Subcutaneous abdominal adipose tissue (tissue), 5 donors: ENCODE data around the gene EXOC7.
"Not testable (repeated sequence)": the region's sequence is repeated elsewhere in the genome, so short reads cannot be mapped to it uniquely, and the experiment has no call there.

Experiments
- H3K27ac ChIP-seq: one replicate; pipeline ENCODE4 v1.7.0; 2013; ENCODE audit warnings: low read depth, mild to moderate bottlenecking, inconsistent platforms, low read length, moderate library complexity
- H3K27me3 ChIP-seq, 5 donors: one replicate each; pipeline ENCODE4 v1.7.0; 2013; ENCODE audit warnings: low read length in 5 of 5, inconsistent platforms in 1 of 5; ENCODE audit not compliant: control insufficient read depth in 5 of 5, insufficient read depth in 4 of 5
- H3K36me3 ChIP-seq, 5 donors: one replicate each; pipeline ENCODE4 v1.7.0; 2013; ENCODE audit warnings: low read length in 5 of 5; ENCODE audit not compliant: control insufficient read depth in 5 of 5, insufficient read depth in 5 of 5
- H3K4me1 ChIP-seq, 5 donors: one replicate each; pipeline ENCODE4 v1.7.0; 2013; ENCODE audit warnings: low read length in 5 of 5, mild to moderate bottlenecking in 3 of 5, moderate library complexity in 1 of 5; ENCODE audit not compliant: control insufficient read depth in 5 of 5, insufficient read depth in 5 of 5
- H3K4me3 ChIP-seq, 5 donors: one replicate each; pipeline ENCODE4 v1.7.0; 2013; ENCODE audit warnings: low read length in 5 of 5, low read depth in 1 of 5
- H3K9ac ChIP-seq, 5 donors: one replicate each; pipeline ENCODE4 v1.7.0; 2013; ENCODE audit warnings: low read length in 5 of 5, mild to moderate bottlenecking in 4 of 5, moderate library complexity in 3 of 5
- H3K9me3 ChIP-seq, 5 donors: one replicate each; pipeline ENCODE4 v1.7.0; 2013; ENCODE audit warnings: low read length in 5 of 5; ENCODE audit not compliant: control insufficient read depth in 5 of 5
- donor health status: healthy.
- donor health status: healthy.
- donor health status: healthy.
- donor health status: healthy.
- donor health status: healthy.

The EXOC7 gene

GRCh38 chr17:76081295-76082210 lies 22.0 kb downstream of the EXOC7 start:
- H3K27me3 ChIP-seq, result peaks cover 20 to 36% (median 32%) of the 10 kb centered on the region in 5 donors
- H3K36me3 ChIP-seq, result peaks cover 3 to 43% (median 40%) of the 10 kb centered on the region in 5 donors
- H3K9me3 ChIP-seq, result no peaks in the 10 kb centered on the region
- no peak overlapping the region for H3K4me3 ChIP-seq
- peaks cover 0 to 18% (median 7%) of the 10 kb centered on the region in 5 donors for H3K4me1 ChIP-seq
- H3K27ac ChIP-seq, result no peak overlapping the region
- H3K9ac ChIP-seq, result no peak overlapping the region

GRCh38 chr17:76080768-76081287 lies 22.8 kb downstream of the EXOC7 start:
- H3K9ac ChIP-seq, result no peak overlapping the region
- H3K27ac ChIP-seq, result no peak overlapping the region
- no peaks in the 10 kb centered on the region for H3K9me3 ChIP-seq
- H3K4me1 ChIP-seq, result peaks cover 0 to 25% (median 14%) of the 10 kb centered on the region in 5 donors
- H3K4me3 ChIP-seq, result no peak overlapping the region
- H3K36me3 ChIP-seq, result peaks cover 3 to 36% (median 33%) of the 10 kb centered on the region in 5 donors
- peaks cover 27 to 43% (median 39%) of the 10 kb centered on the region in 5 donors for H3K27me3 ChIP-seq

- Histone ChIP-seq H3K27me3 (peaks cover 34 to 50% (median 46%) of the 10 kb centered on the region in 5 donors), H3K4me1 (peaks cover 0 to 31% (median 21%) of the 10 kb centered on the region in 5 donors), H3K9ac (no peak overlapping the region), H3K4me3 (no peak overlapping the region), H3K36me3 (peaks cover 3 to 29% (median 27%) of the 10 kb centered on the region in 5 donors), H3K9me3 (no peaks in the 10 kb centered on the region), H3K27ac (no peak overlapping the region)
Observed at GRCh38 chr17:76079956-76080767, 23.4 kb downstream of the EXOC7 start.

GRCh38 chr17:76079535-76079955 lies 24.0 kb downstream of the EXOC7 start:
- Histone ChIP-seq H3K4me3 (no peak overlapping the region), H3K4me1 (peaks cover 0 to 38% (median 27%) of the 10 kb centered on the region in 5 donors), H3K9me3 (no peaks in the 10 kb centered on the region), H3K27ac (no peak overlapping the region), H3K27me3 (peaks cover 40 to 56% (median 51%) of the 10 kb centered on the region in 5 donors), H3K9ac (no peak overlapping the region), H3K36me3 (peaks cover under 1 to 23% (median 20%) of the 10 kb centered on the region in 5 donors)

GRCh38 chr17:76078860-76079534 lies 24.6 kb downstream of the EXOC7 start, which contains the start of gene ZACN:
Gene ZACN, plus strand, starts transcription at chr17:76079182. Its CDS starts 83 bp downstream, at chr17:76079265.
- Histone ChIP-seq H3K9me3 (no peaks in the 10 kb centered on the region), H3K4me3 (no peak within 1 kb of the TSS), H3K36me3 (peaks cover 0 to 18% (median 15%) of the 10 kb centered on the region in 5 donors), H3K27me3 (peaks cover 45 to 61% (median 57%) of the 10 kb centered on the region in 5 donors), H3K27ac (no peak within 1 kb of the TSS), H3K9ac (no peak within 1 kb of the TSS), H3K4me1 (peaks cover 0 to 42% (median 33%) of the 10 kb centered on the region in 5 donors)

- H3K9me3 ChIP-seq, H3K9ac ChIP-seq, H3K4me3 ChIP-seq, H3K27ac ChIP-seq: not testable (repeated sequence)
- H3K27me3 ChIP-seq, result peaks cover 51 to 67% (median 61%) of the 10 kb centered on the region in 5 donors
- peaks cover 0 to 42% (median 33%) of the 10 kb centered on the region in 5 donors for H3K4me1 ChIP-seq
- H3K36me3 ChIP-seq, result peaks cover 0 to 11% (median 9%) of the 10 kb centered on the region in 5 donors
Observed at GRCh38 chr17:76078370-76078769, 25.2 kb downstream of the EXOC7 start.

- Histone ChIP-seq H3K9ac (no peak overlapping the region), H3K9me3 (no peaks in the 10 kb centered on the region), H3K27ac (no peak overlapping the region), H3K4me1 (peaks cover 0 to 47% (median 38%) of the 10 kb centered on the region in 5 donors), H3K36me3 (peaks cover 0 to 4% (median 2%) of the 10 kb centered on the region in 5 donors), H3K4me3 (no peak overlapping the region), H3K27me3 (peaks cover 51 to 67% (median 61%) of the 10 kb centered on the region in 5 donors)
Observed at GRCh38 chr17:76077584-76078110, 25.9 kb downstream of the EXOC7 start.

- Histone ChIP-seq H3K27ac (no peak overlapping the region), H3K36me3 (no peaks in the 10 kb centered on the region), H3K9me3 (no peaks in the 10 kb centered on the region), H3K27me3 (peaks cover 51 to 67% (median 61%) of the 10 kb centered on the region in 5 donors), H3K4me1 (peaks cover 0 to 50% (median 41%) of the 10 kb centered on the region in 5 donors), H3K4me3 (peak overlapping the region in 2 of 5 donors; percentile 21 to 34), H3K9ac (no peak overlapping the region)
Observed at GRCh38 chr17:76076765-76077583, 26.6 kb downstream of the EXOC7 start.
